Measurements from ENCODE around the gene LENG1.

Gene LENG1

GRCh38 chr19:54142166-54142780, 17.2 kb downstream of the LENG1 start:
- H3K4me3 Mint-ChIP-seq = no peak overlapping the region
- H3K4me1 Mint-ChIP-seq = peaks cover 48% of the 10 kb centered on the region

GRCh38 chr19:54141356-54141755, 18.2 kb downstream of the LENG1 start:
- H3K4me1 Mint-ChIP-seq = peaks cover 53% of the 10 kb centered on the region
- no peaks in the 10 kb centered on the region for H3K27me3 Mint-ChIP-seq
- H3K27ac Mint-ChIP-seq = no peak overlapping the region
- H3K9me3 Mint-ChIP-seq = no peaks in the 10 kb centered on the region
- no peak overlapping the region for H3K4me3 Mint-ChIP-seq
- ATAC-seq = no peak
- H3K36me3 Mint-ChIP-seq = peaks cover 57% of the 10 kb centered on the region

More at GRCh38 chr19:54142166-54142780, 17.2 kb downstream of the LENG1 start:
- H3K27ac Mint-ChIP-seq = no peak overlapping the region
- no peaks in the 10 kb centered on the region for H3K27me3 Mint-ChIP-seq
- peaks cover 67% of the 10 kb centered on the region for H3K36me3 Mint-ChIP-seq
- no peak for ATAC-seq
- no peaks in the 10 kb centered on the region for H3K9me3 Mint-ChIP-seq

- H3K4me1 Mint-ChIP-seq = peaks cover 55% of the 10 kb centered on the region
- H3K4me3 Mint-ChIP-seq = peak overlapping the region; percentile 90
- H3K27ac Mint-ChIP-seq = peak overlapping the region; percentile 97
- no peaks in the 10 kb centered on the region for H3K9me3 Mint-ChIP-seq
- no peak for ATAC-seq
- H3K36me3 Mint-ChIP-seq = peaks cover 40% of the 10 kb centered on the region
- no peaks in the 10 kb centered on the region for H3K27me3 Mint-ChIP-seq
Observed at GRCh38 chr19:54138489-54139256, 20.8 kb downstream of the LENG1 start.

GRCh38 chr19:54137699-54138488, 21.6 kb downstream of the LENG1 start, which contains the start of gene CNOT3:
TSS of gene CNOT3 (plus strand) at chr19:54137762. CDS start at chr19:54142979, 5,217 bp downstream.
- Mint-ChIP-seq H3K4me3 (peak within 1 kb of the TSS; percentile 90), H3K9me3 (no peaks in the 10 kb centered on the region), H3K27ac (peak within 1 kb of the TSS; percentile 97), H3K27me3 (no peaks in the 10 kb centered on the region), H3K36me3 (peaks cover 32% of the 10 kb centered on the region), H3K4me1 (peaks cover 51% of the 10 kb centered on the region)
- ATAC-seq = no peak

GRCh38 chr19:54136864-54137698, 22.4 kb downstream of the LENG1 start:
- no peaks in the 10 kb centered on the region for H3K9me3 Mint-ChIP-seq
- peaks cover 25% of the 10 kb centered on the region for H3K36me3 Mint-ChIP-seq
- H3K4me1 Mint-ChIP-seq = peaks cover 49% of the 10 kb centered on the region
- H3K27ac Mint-ChIP-seq = peak overlapping the region; percentile 97
- peak overlapping the region; percentile 79 for H3K4me3 Mint-ChIP-seq
- ATAC-seq = peak; percentile 93
- H3K27me3 Mint-ChIP-seq = no peaks in the 10 kb centered on the region

- H3K9me3 Mint-ChIP-seq = no peaks in the 10 kb centered on the region
- peaks cover 26% of the 10 kb centered on the region for H3K36me3 Mint-ChIP-seq
- H3K27ac Mint-ChIP-seq = peak overlapping the region; percentile 97
- no peaks in the 10 kb centered on the region for H3K27me3 Mint-ChIP-seq
- no peak for ATAC-seq
- peaks cover 43% of the 10 kb centered on the region for H3K4me1 Mint-ChIP-seq
- peak overlapping the region; percentile 79 for H3K4me3 Mint-ChIP-seq
Observed at GRCh38 chr19:54136086-54136863, 23.2 kb downstream of the LENG1 start.

- Mint-ChIP-seq H3K27ac (peak overlapping the region; percentile 49), H3K27me3 (no peaks in the 10 kb centered on the region), H3K4me1 (peaks cover 23% of the 10 kb centered on the region), H3K9me3 (no peaks in the 10 kb centered on the region), H3K36me3 (peaks cover 27% of the 10 kb centered on the region), H3K4me3 (no peak overlapping the region)
- ATAC-seq = no peak
Observed at GRCh38 chr19:54133957-54134590, 25.4 kb downstream of the LENG1 start.

- Mint-ChIP-seq H3K4me1 (peaks cover 17% of the 10 kb centered on the region), H3K27me3 (no peaks in the 10 kb centered on the region), H3K9me3 (no peaks in the 10 kb centered on the region), H3K36me3 (peaks cover 28% of the 10 kb centered on the region), H3K4me3 (no peak overlapping the region), H3K27ac (no peak overlapping the region)
- no peak for ATAC-seq
Observed at GRCh38 chr19:54133312-54133956, 26.1 kb downstream of the LENG1 start.

- Mint-ChIP-seq H3K36me3 (peaks cover 57% of the 10 kb centered on the region), H3K4me3 (no peak overlapping the region), H3K27ac (no peak overlapping the region), H3K4me1 (peaks cover 6% of the 10 kb centered on the region), H3K27me3 (no peaks in the 10 kb centered on the region), H3K9me3 (no peaks in the 10 kb centered on the region)
- no peak for ATAC-seq
Observed at GRCh38 chr19:54129617-54129996, 29.9 kb downstream of the LENG1 start.

GRCh38 chr19:54128796-54129616, 30.5 kb downstream of the LENG1 start:
- ATAC-seq = peak; percentile 34
- H3K27ac Mint-ChIP-seq = no peak overlapping the region
- H3K36me3 Mint-ChIP-seq = peaks cover 57% of the 10 kb centered on the region
- H3K9me3 Mint-ChIP-seq = no peaks in the 10 kb centered on the region
- H3K27me3 Mint-ChIP-seq = no peaks in the 10 kb centered on the region
- H3K4me1 Mint-ChIP-seq = peaks cover under 1% of the 10 kb centered on the region
- H3K4me3 Mint-ChIP-seq = no peak overlapping the region

- no peaks in the 10 kb centered on the region for H3K4me1 Mint-ChIP-seq
- H3K27me3 Mint-ChIP-seq = no peaks in the 10 kb centered on the region
- no peak overlapping the region for H3K4me3 Mint-ChIP-seq
- ATAC-seq = no peak
- no peak overlapping the region for H3K27ac Mint-ChIP-seq
- H3K9me3 Mint-ChIP-seq = no peaks in the 10 kb centered on the region
- peaks cover 63% of the 10 kb centered on the region for H3K36me3 Mint-ChIP-seq
Observed at GRCh38 chr19:54128441-54128725, 31.1 kb downstream of the LENG1 start.

GRCh38 chr19:54127688-54128440, 31.7 kb downstream of the LENG1 start:
- no peak overlapping the region for H3K27ac Mint-ChIP-seq
- no peaks in the 10 kb centered on the region for H3K4me1 Mint-ChIP-seq
- no peak overlapping the region for H3K4me3 Mint-ChIP-seq
- H3K27me3 Mint-ChIP-seq = no peaks in the 10 kb centered on the region
- no peak for ATAC-seq
- H3K36me3 Mint-ChIP-seq = peaks cover 68% of the 10 kb centered on the region
- H3K9me3 Mint-ChIP-seq = no peaks in the 10 kb centered on the region

Measured in stimulated activated memory B cell treated with anti-CD40 and anti-IgM and Interleukin-4, amounts not matched to agents 10 μg/mL and 1 μg/mL and 100 μg/mL, for 72 hours (primary cell).